Fibroblast of lung (primary cell): ENCODE data around the gene ENPEP. TPM values are rescaled to one million over a fixed set of nuclear protein-coding genes. Genes with fewer than 3 reads are reported as not detected.
"Not testable (repeated sequence)": the region's sequence is repeated elsewhere in the genome, so short reads cannot be mapped to it uniquely, and the experiment has no call there.

Source experiments
- DNase-seq, 2 donors: peaks; one replicate each; pipeline versions ENCODE4 v3.0.0 to v3.0.0-alpha.2; 2010; ENCODE audit warnings: low read depth in 2 of 2
- H2AFZ ChIP-seq: 2 replicates; pipeline ENCODE4 v1.5.1; 2012; ENCODE audit warnings: low read length, control low read depth, inconsistent platforms
- H3K27ac ChIP-seq: 2 replicates; pipeline ENCODE4 v1.5.1; 2011; ENCODE audit warnings: low read length, control low read depth; ENCODE audit not compliant: insufficient read depth
- H3K27me3 ChIP-seq: 2 replicates; pipeline ENCODE4 v1.5.1; 2011; ENCODE audit warnings: mild to moderate bottlenecking, low read length; ENCODE audit not compliant: control insufficient read depth, insufficient read depth
- H3K36me3 ChIP-seq: 2 replicates; pipeline ENCODE4 v1.5.1; 2011; ENCODE audit warnings: low read length; ENCODE audit not compliant: control insufficient read depth, insufficient read depth
- H3K4me1 ChIP-seq: 2 replicates; pipeline ENCODE4 v1.5.1; 2011; ENCODE audit warnings: low read length; ENCODE audit not compliant: control insufficient read depth, insufficient read depth; ENCODE audit errors: extremely low read depth
- H3K4me2 ChIP-seq: 2 replicates; pipeline ENCODE4 v1.5.1; 2011; ENCODE audit warnings: low read length, control low read depth; ENCODE audit not compliant: insufficient read depth; ENCODE audit errors: extremely low read depth
- H3K4me3 ChIP-seq, 4 experiments: fragments of 200-600 bp in 1 of 4; sonication (generic) in 1 of 4; replicated peaks in 1 of 4; 2 replicates each; pipeline ENCODE4 v1.5.1; 2011 to 2016; ENCODE audit warnings: low read length in 4 of 4, low read depth in 3 of 4, mild to moderate bottlenecking in 3 of 4, control low read depth in 2 of 4, inconsistent platforms in 1 of 4, mixed read lengths in 1 of 4; ENCODE audit not compliant: insufficient read depth in 1 of 4; ENCODE audit errors: control extremely low read depth in 1 of 4
- H3K79me2 ChIP-seq: 2 replicates; pipeline ENCODE4 v1.5.1; 2012; ENCODE audit warnings: mild to moderate bottlenecking, low read length, inconsistent platforms; ENCODE audit not compliant: control insufficient read depth, insufficient read depth
- H3K9ac ChIP-seq: 2 replicates; pipeline ENCODE4 v1.5.1; 2011; ENCODE audit warnings: mild to moderate bottlenecking, low read length, control low read depth; ENCODE audit not compliant: insufficient read depth
- H3K9me3 ChIP-seq: 2 replicates; pipeline ENCODE4 v1.5.1; 2012; ENCODE audit warnings: low read depth, low read length; ENCODE audit not compliant: control insufficient read depth, insufficient read depth
- H4K20me1 ChIP-seq: 2 replicates; pipeline ENCODE4 v1.5.1; 2011; ENCODE audit warnings: low read length; ENCODE audit not compliant: control insufficient read depth, insufficient read depth; ENCODE audit errors: extremely low read depth
- EZH2 ChIP-seq: IDR thresholded peaks from 2 replicates; pipeline ENCODE4 v1.5.1; 2012; ENCODE audit warnings: low read length, control low read depth, mild to moderate bottlenecking; ENCODE audit errors: missing control alignments
- polyA minus RNA-seq: library from RNA; depleted of rRNA, polyadenylated mRNA; stranded (reverse); fragments of >200 nt; gene quantifications from 2 replicates; pipeline ENCODE4 v1.2.3, GENCODE V29; 2011; ENCODE audit warnings: low replicate concordance
- polyA plus RNA-seq, 2 donors: library from polyadenylated mRNA; depleted of rRNA in 1 of 2; stranded (reverse) in 1 of 2; unstranded in 1 of 2; fragments of >200 nt; gene quantifications; 2 replicates each; pipeline ENCODE4 v1.2.1, GENCODE V29; 2011 to 2012; ENCODE audit warnings: missing spikeins in 1 of 2
- total RNA-seq: library from RNA; depleted of rRNA; stranded (reverse); fragments of >200 nt; gene quantifications from 2 replicates; pipeline ENCODE4 v1.2.1, GENCODE V29; 2014
- TF ChIP-seq, protein P1 (sequence below), 2 donors: IDR thresholded peaks in 1 of 2; conservative IDR thresholded peaks in 1 of 2; 1 replicate in 1 of 2; 2 replicates in 1 of 2; pipeline ENCODE4 v1.5.1; 2011 to 2012; ENCODE audit warnings: low read length in 2 of 2, control low read depth in 1 of 2, inconsistent platforms in 1 of 2, low read depth in 1 of 2, mild to moderate bottlenecking in 1 of 2

Gene ENPEP, protein sequence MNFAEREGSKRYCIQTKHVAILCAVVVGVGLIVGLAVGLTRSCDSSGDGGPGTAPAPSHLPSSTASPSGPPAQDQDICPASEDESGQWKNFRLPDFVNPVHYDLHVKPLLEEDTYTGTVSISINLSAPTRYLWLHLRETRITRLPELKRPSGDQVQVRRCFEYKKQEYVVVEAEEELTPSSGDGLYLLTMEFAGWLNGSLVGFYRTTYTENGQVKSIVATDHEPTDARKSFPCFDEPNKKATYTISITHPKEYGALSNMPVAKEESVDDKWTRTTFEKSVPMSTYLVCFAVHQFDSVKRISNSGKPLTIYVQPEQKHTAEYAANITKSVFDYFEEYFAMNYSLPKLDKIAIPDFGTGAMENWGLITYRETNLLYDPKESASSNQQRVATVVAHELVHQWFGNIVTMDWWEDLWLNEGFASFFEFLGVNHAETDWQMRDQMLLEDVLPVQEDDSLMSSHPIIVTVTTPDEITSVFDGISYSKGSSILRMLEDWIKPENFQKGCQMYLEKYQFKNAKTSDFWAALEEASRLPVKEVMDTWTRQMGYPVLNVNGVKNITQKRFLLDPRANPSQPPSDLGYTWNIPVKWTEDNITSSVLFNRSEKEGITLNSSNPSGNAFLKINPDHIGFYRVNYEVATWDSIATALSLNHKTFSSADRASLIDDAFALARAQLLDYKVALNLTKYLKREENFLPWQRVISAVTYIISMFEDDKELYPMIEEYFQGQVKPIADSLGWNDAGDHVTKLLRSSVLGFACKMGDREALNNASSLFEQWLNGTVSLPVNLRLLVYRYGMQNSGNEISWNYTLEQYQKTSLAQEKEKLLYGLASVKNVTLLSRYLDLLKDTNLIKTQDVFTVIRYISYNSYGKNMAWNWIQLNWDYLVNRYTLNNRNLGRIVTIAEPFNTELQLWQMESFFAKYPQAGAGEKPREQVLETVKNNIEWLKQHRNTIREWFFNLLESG
- 0.51 TPM in 1 of 2 replicates, not detected in the other for total RNA-seq
- 0.08 and 0.28 TPM in 2 replicates for polyA plus RNA-seq
- polyA plus RNA-seq (2012) = 0.06 and 0.22 TPM in 2 replicates
- not detected in 2 replicates for polyA minus RNA-seq

DNA sequence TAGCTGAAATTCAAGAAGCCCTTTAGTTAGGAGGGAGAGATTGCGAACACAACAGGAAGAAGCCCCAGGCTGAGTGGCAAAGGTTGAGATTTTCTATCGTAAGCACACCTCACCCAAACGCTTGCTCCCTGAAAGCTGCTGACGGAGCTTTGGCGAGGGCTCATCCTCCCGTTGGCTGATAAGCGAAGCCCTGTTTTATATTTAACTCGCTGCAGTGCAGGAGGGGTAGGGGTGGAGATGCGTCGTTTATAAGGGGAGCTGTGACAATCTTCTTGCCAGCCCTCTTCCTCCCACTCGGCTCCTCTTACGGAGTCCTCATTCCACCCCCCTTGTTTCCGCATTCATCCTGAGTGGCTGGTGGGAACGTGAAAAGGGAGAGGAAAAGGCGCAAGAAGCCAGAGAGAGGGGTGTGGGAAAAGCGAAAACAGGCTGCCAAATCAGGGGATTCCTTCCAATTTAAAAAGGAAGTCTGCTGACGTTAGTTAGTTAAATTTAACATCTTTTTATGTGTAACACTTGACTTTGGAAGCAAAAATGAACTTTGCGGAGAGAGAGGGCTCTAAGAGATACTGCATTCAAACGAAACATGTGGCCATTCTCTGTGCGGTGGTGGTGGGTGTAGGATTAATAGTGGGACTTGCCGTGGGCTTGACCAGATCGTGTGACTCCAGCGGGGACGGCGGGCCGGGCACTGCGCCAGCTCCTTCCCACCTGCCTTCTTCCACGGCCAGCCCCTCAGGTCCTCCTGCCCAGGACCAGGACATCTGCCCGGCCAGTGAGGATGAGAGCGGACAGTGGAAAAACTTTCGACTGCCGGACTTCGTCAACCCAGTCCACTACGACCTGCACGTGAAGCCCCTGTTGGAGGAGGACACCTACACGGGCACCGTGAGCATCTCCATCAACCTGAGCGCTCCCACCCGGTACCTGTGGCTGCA, at the start of gene ENPEP:
ENPEP (plus strand) TSS at position 275 of the 938 bp plus-strand sequence; CDS start at position 535, 260 bp downstream.
- Histone ChIP-seq H3K9ac (no peak within 1 kb of the TSS), H2AFZ (peak within 1 kb of the TSS; percentile 66), H3K36me3 (no peaks in the 10 kb centered on the region), H3K27ac (no peak within 1 kb of the TSS), H3K4me1 (no peaks in the 10 kb centered on the region), H3K79me2 (no peaks in the 10 kb centered on the region), H3K27me3 (no peaks in the 10 kb centered on the region), H3K4me2 (peak within 1 kb of the TSS; percentile 38), H4K20me1 (no peaks in the 10 kb centered on the region), H3K4me3 (peak within 1 kb of the TSS in 3 of 4 experiments; percentile 2 to 68 (median 50)), H3K9me3 (no peaks in the 10 kb centered on the region)
- DNase-seq = peak; percentile 7 to 64
- TF ChIP-seq, protein P1, sequence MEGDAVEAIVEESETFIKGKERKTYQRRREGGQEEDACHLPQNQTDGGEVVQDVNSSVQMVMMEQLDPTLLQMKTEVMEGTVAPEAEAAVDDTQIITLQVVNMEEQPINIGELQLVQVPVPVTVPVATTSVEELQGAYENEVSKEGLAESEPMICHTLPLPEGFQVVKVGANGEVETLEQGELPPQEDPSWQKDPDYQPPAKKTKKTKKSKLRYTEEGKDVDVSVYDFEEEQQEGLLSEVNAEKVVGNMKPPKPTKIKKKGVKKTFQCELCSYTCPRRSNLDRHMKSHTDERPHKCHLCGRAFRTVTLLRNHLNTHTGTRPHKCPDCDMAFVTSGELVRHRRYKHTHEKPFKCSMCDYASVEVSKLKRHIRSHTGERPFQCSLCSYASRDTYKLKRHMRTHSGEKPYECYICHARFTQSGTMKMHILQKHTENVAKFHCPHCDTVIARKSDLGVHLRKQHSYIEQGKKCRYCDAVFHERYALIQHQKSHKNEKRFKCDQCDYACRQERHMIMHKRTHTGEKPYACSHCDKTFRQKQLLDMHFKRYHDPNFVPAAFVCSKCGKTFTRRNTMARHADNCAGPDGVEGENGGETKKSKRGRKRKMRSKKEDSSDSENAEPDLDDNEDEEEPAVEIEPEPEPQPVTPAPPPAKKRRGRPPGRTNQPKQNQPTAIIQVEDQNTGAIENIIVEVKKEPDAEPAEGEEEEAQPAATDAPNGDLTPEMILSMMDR (conservative IDR thresholded peaks at IDR 0.05 in 1 of 2, IDR thresholded peaks at IDR 0.05 in 1 of 2; ENCODE audit: low read depth in 1 of 2, low read length in 2 of 2) = no peak
- TF ChIP-seq EZH2 = no peak

DNA sequence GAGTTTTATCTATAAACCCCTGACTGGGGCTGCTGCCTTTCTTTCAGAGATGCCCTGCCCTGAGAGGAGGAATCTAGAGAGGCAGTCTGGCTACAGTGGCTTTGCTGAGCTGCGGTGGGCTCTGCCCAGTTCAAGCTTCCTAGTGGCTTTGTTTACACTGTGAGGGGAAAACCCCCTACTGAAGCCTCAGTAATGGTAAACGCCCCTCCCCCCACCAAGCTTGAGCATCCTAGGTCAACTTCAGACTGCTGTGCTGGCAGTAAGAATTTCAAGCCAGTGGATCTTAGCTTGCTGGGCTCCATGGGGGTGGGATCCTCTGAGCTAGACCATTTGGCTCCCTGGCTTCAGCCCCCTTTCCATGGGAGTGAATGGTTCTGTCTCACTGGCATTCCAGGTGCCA, 44.1 kb upstream of the ENPEP start:
- H3K9ac ChIP-seq, H3K4me1 ChIP-seq, H3K9me3 ChIP-seq, H3K36me3 ChIP-seq, H3K27me3 ChIP-seq, H3K4me2 ChIP-seq, H4K20me1 ChIP-seq, H2AFZ ChIP-seq, H3K79me2 ChIP-seq, H3K27ac ChIP-seq, DNase-seq, H3K4me3 ChIP-seq: not testable (repeated sequence)

DNA sequence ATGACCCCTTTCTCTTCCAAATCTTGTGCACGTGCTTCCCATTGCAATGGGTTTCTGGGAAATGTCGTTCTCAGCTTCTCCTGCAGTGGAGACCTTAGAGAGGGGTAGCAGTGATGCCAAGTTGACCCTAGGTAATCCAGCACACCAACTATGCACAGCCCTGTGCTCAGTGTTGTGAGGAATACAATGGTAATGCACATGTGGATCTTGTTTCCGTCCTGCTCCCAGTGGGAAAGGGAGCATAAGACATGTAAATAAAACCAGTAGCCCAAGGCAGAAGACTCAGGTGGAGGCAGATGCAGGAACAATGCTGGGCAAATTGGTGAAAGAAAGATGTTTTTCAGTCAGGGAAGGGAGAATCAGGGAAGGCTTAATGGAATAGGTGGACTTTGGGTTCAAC, 38.7 kb upstream of the ENPEP start:
- H3K27me3 ChIP-seq, DNase-seq, H2AFZ ChIP-seq, H3K27ac ChIP-seq, H3K36me3 ChIP-seq, H3K9me3 ChIP-seq, H3K79me2 ChIP-seq, H4K20me1 ChIP-seq, H3K9ac ChIP-seq, H3K4me3 ChIP-seq, H3K4me1 ChIP-seq, H3K4me2 ChIP-seq: not testable (repeated sequence)

DNA sequence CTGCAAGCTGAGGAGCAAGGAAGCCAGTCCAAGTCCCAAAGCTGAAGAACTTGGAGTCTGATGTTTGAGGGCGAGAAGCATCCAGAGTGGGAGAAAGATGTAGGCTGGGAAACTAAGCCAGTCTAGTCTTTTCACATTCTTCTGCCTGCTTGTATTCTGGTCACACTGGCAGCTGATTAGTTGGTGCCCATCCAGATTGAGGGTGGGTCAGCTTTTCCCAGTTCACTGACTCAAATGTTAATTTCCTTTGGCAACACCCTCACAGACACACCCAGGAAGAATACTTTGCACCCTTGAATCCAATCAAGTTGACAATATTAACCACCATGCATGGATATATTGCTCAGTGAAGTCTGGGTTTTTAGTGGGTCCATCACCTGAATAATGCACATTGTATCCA, 36.7 kb upstream of the ENPEP start:
- H4K20me1 ChIP-seq, H3K9ac ChIP-seq, H3K9me3 ChIP-seq, H3K36me3 ChIP-seq, H3K79me2 ChIP-seq, H3K4me2 ChIP-seq, H3K27me3 ChIP-seq, DNase-seq, H3K4me3 ChIP-seq, H2AFZ ChIP-seq, H3K4me1 ChIP-seq, H3K27ac ChIP-seq: not testable (repeated sequence)
